NCI-H1417 treated with DMSO at 0.1 percent for 48 hours (cell line): ENCODE data around the gene LANCL3.
"Not testable (repeated sequence)": the region's sequence is repeated elsewhere in the genome, so short reads cannot be mapped to it uniquely, and the experiment has no call there.

ENCODE experiments used
- DNase-seq: peaks from one replicate; lab custom pipeline; 2025; lab: John Stamatoyannopoulos, UW

LANCL3 gene

DNA sequence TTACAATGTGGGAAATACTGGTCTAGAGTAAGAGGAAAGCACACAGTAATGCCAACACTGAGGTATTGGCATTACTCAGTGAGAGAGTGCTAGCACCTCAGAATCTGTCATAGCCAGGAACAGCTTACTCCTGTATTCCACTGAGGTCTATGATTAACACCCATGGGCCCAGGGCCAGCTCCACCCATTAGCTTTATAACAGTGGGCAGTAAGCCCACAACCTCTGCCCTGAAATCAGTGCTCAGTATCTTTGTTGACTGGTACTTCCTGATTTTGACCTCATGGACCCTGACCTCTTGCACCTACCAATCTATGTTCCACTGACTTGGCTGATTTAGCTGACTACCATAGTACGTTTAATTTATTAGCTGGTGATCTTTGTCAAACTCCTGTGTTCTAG is 56.1 kb downstream of the LANCL3 start:
- DNase-seq: no peak

DNA sequence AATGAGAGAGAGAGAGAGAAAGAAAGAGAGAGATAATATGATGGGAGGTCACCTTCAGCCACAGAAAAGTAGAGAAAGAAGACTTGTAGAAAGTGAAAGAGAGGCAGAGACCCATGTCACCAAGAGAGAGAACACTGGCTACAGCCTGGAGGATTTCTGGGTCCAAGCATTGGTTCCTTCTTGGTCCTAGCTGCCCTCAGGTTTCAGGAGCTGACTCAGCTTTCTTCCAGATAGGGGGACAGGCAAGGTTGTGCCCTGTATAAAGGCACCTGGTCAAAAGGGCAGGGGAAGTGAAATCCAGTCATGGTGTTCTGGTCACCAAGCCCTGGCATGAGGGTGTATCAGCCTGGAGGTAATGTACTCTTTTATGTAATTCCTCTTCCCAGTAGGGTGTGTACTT is 66.6 kb downstream of the LANCL3 start:
- DNase-seq: no peak

DNA sequence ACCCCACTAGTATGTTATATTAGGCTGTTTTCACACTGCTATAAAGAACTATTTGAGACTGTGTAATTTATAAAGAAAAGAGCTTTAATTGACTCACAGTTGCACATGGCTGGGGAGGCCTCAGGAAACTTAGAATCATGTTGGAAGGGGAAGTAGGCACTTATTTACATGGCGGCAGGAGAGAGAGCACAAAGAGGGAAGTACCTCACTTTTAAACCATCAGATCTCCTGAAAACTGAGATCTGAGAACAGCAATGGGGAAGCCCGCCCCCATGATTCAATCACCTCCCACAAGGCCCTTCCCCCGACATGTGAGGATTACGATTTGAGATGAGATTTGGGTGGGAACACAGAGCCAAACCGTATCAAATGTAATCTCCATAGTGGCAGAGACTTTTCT is 68.7 kb downstream of the LANCL3 start:
- no peak for DNase-seq

DNA sequence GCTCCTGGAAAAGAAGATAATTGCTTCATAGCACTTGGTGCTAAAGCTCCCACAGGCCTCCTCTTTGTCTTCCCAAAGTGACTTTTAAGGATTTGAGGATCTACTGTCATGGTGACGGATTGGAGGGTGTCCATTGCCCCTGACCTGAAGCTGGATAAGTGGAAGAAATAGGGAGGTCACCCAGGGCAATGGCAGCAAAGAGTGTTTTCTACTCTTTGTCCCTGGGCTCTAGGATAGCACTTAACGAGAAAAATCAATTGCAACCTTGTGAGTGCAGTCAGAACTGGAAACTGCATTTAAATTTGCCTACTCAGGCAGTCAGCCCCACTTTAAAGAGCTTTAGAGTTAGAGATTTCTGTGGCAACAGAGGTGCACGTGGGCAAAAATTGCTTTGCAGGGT is 70.4 kb downstream of the LANCL3 start:
- DNase-seq: no peak

DNA sequence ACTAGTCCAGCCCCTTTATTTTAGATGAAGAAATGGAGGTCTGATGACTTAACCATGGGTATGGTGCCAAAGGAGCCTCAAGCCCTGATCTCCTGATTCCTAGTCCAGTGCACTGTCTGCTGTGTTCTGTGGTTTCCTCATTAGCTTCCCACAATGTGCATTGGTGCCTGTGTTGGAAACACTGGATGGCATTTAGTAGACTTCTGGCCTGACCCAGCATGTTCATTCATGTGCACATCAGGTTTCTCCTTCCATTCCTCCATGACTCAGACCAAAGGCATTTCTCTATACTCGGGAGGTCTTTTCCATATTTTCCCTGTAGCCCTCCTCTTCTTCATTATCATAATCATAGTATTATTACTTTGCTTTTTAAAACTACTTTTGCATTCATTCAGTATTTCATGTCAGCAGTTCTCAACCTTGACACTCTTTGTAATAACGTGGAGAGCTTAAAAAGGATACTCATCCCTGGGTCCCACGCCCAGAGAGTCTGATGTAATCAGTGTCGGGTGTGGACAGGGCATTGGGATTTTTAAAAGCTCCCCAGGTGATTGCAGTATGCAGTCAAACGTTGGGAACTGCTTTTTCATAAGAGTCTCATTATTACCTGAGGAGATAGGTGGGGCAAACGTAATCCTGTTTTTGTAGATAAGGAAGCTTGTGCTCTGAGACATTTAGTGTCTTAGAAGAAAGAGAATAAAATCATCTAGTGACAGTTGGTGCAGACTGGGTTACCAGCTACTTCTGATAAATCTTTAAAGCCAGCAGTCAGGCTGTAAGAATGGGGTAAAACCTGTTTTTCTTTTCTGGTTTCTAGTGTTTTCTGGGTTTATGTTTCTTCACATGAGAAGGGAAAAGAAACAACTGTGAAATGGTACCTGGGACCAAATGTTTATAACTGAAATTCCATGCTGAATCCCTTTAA is 73.2 kb downstream of the LANCL3 start:
- no peak for DNase-seq

DNA sequence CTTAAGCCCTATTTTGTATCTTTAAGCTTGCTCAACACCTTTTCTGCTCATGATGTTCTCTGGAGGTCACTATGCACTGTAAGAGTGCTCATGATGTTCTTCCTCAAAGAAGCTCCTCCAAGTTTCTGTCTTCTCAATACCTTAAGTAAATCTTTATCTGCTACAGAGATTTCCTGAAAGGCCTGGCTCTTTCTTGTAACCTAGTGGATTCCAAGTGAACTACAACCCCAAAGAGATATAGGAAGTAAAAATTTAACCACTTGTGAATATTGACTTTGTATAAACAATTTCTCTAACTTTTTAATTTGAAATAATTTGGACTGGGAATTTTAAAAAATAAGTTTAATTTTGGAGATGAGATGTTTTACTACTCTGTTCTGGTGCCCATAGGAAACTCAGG is 74.8 kb downstream of the LANCL3 start:
- no peak for DNase-seq

DNA sequence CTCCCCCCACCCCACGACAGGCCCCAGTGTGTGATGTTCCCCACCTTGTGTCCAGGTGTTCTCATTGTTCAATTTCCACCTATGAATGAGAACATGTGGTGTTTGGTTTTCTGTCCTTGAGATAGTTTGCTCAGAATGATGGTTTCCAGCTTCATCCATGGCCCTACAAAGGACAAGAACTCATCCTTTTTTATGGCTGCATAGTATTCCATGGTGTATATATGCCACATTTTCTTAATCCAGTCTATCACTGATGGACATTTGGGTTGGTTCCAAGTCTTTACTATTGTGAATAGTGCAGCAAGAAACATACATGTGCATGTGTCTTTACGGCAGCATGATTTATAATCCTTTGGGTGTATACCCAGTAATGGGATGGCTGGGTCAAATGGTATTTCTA is 79.4 kb downstream of the LANCL3 start:
- not testable (repeated sequence) for DNase-seq

DNA sequence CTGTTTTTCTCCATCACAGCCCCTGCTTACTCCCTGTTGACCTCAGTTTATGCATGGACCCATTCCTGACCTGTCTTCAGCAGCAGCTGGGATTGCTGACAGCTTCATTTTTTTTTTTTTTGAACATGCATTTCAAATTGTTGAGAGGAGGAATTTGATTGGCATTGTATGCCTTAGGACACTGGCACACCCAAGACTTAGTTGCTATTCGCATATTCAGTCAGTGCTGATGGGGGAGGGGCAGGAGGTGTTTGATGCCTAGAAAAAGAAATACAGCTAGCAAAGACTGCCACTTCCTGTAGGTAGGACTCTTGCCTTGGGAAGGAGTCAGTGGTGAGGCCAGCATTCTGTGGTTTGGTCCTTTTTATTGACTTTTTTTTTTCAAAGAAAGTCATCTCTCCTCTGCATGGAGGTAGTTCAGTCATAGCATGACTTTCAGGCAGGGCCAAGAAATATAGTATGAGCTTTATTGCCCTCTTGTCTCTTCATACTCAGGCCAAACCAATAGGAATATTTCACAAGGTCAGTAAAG is 80.5 kb downstream of the LANCL3 start:
- DNase-seq: no peak

DNA sequence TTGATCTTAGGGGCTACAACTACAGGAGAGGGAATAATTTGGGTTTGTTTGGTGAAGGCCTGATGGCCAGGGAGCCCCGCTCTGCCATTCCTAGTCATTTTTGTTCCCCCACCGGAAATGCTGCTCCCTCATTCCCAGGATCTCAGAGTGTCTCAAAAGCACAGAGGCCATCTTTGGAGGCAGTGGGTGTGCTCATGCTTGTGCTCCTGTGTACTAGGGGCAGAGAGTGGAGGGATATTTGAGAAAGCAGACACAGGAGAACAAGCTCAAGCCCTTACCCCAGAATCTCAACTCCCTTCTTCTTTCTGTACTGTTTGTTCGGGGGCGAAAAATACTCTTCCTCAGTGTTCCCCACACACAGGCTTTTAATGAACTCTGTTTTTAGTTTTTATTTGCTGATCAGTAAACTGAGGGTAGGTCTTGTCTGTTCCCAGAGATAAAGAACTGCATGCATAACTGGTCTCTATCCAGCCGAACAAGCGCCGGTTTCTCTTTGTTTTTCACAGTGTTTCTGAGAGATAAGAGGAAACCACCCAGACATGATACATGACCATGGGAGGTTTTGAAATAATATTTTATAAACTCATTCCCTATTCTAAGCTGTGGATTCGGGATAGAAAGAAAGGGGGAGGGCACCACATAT is 81.2 kb downstream of the LANCL3 start:
- DNase-seq: no peak

DNA sequence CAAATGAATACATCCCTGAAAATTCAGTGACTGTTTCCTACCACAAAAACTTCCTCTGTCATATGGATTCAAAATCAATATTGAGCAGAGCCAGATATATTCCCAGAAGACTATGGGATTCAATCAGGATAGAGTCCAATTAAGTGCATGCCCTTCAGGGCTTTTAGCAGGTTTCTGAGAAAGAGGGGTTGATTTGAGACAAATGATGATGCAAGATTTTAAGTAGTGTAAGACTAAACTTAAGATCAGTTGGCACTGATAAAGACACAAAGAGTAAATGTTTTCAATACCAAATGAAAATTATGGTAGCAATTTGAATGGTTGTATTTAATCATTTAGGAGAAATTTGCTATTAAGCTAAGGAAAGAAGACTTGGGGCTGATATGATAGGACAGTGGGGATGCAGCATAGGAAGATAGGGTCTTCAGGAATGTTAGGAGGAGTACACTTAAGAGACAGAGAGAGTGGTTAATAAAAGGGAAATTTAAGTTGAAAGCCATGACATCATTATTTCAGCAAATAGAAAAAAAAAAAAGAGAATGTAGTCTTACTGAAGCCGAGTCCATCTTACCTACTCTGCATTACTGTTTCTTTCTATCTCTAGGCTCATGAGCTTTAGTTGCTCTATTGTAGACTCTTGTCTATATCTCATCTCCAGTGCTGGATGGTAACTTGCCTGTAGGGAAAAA is 82.1 kb downstream of the LANCL3 start:
- no peak for DNase-seq

DNA sequence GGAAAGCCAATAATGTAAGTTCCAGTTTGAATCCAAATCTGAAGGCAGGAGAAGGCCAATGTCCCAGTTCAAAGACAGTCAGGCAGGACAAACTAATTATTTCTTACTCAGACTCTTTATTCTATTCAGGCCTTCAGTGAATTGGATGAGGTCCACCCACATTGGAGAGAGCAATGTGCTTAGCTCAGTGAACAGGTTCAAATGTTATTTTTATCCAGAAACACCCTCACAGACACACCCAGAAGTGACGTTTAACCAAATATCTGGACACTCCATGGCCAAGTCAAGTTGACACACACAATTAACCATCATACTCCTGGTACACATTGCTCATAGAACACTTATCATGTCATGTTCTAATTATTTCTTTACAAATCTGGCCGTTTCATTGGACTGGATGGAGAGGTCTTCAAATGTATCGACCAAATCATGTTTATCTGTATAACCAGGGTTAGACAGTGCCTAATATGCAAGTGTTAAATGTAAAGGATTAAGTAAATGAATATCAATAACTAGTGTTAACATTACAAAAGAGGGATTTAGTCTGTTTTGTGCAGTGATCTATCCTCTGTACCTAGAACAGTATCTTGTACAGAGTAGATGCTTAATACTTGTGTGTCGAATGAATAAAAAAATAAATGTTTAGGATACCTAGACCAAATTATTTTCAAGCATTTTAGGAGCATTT is 87.0 kb downstream of the LANCL3 start:
- DNase-seq: no peak

DNA sequence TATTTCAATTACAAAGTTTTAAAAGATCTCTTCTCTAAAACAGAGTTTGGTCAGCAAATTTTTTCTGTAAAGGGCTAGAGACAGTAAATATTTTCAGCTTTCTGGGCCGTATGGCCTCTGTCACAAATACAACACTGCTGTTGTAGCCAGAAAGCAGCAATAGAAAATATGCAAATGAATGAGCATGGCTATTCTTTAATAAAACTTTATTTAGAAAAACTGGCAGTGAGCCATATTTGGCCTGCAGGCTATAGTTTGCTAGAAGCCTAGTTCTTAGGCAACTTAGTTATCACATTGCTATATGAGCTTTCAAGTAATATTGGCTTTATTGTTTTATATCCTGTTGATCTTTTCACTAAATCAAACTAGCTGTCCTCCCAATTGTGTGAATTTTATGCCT is 87.6 kb downstream of the LANCL3 start:
- no peak for DNase-seq

DNA sequence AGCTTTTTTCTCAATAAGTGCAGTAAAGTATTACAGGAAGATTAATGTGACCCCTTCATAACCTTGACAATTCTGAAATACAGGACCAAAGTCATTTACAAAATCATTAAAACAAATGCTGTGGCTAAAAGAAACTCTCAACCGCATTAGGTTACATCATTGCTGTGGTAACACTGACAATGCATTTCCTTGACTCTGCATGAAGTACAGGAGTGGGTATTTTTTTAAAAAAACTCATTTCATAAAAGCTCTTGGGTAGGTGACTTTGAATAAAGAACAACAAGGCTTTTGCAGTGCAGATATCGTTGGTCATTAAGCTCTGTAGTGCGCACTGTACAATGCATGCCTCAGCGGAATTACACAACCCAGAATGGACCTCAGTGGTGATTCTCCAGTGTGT is 90.7 kb downstream of the LANCL3 start:
- no peak for DNase-seq

DNA sequence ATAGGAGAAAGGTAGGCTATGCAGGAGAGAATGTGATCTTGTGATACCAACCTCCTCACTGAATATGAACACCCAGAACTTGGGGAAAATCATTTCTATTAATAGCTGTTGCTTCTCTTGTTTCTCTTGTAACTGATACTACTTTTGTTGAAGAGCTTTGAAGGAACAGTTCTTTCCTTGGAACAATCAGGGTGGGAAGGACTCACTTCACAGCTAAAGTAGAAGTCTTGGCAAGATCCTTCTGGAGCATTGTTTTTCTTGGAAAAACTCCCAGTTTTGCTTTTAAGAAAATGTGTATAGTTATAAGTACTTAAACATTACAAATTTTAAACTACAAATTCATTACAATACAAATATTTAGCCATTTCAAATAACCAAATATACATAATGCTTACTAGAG is 95.1 kb downstream of the LANCL3 start:
- no peak for DNase-seq

DNA sequence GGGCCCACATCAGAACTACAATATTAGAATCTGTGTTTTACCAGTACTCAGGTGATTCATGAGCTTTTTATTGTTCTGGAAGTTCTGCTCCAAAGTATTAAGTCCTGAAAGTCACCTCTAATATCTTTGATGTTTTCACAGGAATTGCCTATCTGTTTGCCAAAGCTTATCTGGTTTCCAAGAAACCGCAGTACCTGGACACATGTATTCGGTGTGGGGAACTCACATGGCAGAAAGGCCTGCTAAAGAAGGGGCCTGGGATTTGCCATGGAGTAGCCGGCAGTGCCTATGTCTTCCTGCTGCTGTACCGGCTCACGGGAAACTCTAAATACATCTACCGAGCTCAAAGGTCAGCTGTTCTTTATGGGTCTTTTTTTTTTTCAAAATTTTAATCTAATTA is 95.7 kb downstream of the LANCL3 start:
- no peak for DNase-seq

DNA sequence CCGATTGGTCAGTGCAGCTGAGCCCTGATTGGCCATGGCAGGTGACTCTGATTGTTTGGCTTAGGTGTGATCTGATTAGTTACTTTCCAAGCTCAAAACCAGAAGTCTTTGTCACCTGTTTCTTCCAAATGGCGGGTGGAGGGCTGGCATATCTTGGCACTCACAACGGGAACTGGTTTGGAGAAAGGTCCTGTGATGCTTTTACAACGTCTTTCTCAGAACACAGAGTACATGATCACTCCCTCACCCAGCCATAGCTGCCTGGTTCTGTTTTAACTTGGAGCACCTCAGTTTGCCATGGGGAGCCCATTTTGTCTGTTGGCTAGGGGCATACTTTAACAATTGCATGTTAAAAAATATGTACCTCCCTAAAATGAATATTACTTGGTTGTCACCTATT is 101.1 kb downstream of the LANCL3 start:
- no peak for DNase-seq

DNA sequence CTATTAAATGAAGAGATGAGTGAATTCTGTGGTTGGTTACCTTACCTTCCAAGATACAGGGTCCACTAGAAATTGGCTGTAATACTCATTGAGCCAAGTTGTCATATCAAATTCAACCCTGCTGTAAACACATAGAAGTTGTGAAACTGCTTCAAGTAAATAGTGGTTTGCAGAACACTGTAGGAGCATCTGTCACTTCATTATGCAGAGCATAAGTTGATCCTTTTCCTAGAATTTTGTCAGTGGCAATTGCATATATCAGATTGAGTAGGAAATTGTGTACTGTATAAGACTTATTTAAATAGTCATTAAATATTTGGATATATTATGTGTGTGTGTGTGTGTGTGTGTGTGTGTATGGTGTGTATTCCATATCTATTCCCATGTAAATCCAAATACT is 105.3 kb downstream of the LANCL3 start:
- no peak for DNase-seq

DNA sequence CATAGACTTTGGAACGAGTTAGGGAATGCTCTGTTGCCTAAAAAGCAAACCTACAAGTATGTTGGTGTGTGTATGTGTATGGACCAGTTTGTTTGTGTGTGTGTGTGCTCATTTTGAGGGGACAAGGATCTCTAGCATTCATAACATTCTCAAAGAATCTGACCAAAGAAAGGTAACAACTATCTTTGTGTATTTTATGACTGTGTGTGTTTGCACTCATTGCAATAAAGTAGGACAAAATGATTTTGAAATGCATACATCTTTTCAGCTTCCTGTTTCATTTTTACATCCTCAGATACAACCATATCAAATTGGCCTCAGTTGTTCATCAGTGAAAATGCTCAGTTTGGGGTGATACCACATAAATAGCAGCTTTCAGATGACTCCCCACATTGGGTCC is 105.8 kb downstream of the LANCL3 start:
- no peak for DNase-seq

DNA sequence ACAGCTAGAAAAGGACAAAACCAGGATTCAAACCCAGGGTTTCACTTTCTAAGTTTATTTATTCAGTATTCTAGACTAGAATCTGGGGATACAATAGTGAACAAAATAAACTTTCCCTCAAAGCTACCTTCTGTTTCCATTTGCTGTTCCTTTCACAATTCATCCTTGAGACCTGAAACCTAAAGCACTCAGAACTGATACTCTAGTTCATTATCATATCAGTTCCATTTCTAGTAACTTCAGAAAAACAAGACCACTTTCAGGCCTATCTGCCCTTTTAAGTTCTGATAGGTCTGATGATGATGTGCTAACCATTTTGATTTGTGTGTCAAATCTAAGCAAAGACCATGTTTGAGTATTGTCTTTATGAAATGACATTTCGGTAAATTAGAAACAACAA is 106.3 kb downstream of the LANCL3 start:
- no peak for DNase-seq

DNA sequence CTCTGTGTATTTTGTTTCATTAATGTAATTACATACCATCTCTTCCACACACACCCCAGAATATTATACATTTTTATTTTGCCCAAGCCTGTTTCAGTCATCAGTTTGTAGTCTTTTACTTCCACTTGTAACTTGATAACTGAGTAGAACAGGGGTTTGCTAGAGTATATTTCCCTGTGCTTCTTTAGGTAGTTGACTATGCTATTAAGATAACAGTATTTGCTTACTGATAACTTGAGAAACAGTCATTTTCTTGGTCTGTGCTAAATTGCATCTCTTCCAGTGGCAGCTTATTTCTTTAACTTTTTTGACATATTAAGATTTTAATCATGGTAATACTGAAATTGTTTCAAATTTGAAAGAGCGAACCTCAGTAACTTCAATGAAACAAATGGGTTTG is 107.1 kb downstream of the LANCL3 start:
- no peak for DNase-seq

DNA sequence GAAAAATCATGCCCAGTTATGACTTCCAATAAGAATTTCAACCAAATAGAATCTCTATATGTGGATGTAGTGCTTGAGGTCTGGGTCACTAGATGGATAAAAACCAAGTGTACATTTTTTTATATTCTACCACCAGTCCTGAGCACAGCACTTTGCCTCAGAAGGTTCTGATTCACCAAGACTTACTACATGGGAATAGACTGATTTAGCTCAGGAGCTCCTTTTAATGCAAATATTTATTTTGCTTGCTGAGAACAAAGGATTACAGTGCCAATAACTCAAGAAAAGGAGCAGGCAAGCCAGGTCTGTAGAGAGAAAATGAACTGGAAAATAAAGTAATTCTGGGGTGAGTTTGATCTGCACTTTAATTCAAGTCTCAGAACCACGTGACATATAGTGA is 107.8 kb downstream of the LANCL3 start:
- no peak for DNase-seq

DNA sequence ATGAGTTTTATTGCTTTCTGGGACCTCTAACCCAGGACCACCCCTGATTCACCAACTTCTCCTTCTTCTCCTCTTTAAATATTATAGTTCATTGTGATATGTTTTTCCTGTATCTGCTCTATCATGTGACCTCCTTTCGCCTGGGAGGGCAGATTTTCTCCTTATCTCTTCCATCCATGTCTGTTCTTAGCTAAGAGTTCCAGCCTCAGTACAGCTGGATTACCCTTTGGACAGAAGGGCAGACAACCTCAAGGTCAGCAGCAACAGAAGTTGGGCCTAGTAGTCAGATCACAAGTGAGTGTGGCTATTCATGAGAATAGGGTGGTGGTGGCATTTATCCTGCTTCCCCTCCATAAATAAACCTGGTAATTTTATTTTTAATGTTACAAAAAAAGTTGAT is 108.4 kb downstream of the LANCL3 start:
- no peak for DNase-seq
